NCI-H748 treated with DMSO at 0.1 percent for 48 hours (cell line): ENCODE results near the gene TLX2.
"Not testable (repeated sequence)": the region's sequence is repeated elsewhere in the genome, so short reads cannot be mapped to it uniquely, and the experiment has no call there.

Experiments
- DNase-seq: peaks from one replicate; lab custom pipeline; 2025; lab: John Stamatoyannopoulos, UW

The TLX2 gene

GRCh38 chr2:74554820-74555531, 40.7 kb downstream of the TLX2 start:
- DNase-seq = no peak

GRCh38 chr2:74555610-74556103, 41.4 kb downstream of the TLX2 start:
- DNase-seq = no peak

GRCh38 chr2:74556159-74556558, 41.9 kb downstream of the TLX2 start:
- DNase-seq = no peak

- DNase-seq = no peak
These were observed 42.7 kb downstream of the TLX2 start for GRCh38 chr2:74556831-74557370.

- DNase-seq = no peak
These were observed 44.3 kb downstream of the TLX2 start for GRCh38 chr2:74558284-74559230.

- no peak for DNase-seq
These were observed 45.7 kb downstream of the TLX2 start for GRCh38 chr2:74559912-74560311.

- DNase-seq = no peak
These were observed 46.3 kb downstream of the TLX2 start for GRCh38 chr2:74560591-74560990.

- DNase-seq = not testable (repeated sequence)
These were observed 46.8 kb downstream of the TLX2 start for GRCh38 chr2:74561022-74561421.

- DNase-seq = no peak
These were observed 48.0 kb downstream of the TLX2 start for GRCh38 chr2:74562126-74562775.

GRCh38 chr2:74564222-74564621, 50.0 kb downstream of the TLX2 start:
- no peak for DNase-seq

GRCh38 chr2:74566076-74566753, 52.0 kb downstream of the TLX2 start:
- no peak for DNase-seq

- DNase-seq = no peak
These were observed 52.5 kb downstream of the TLX2 start for GRCh38 chr2:74566754-74567085.
